Body of pancreas (tissue), 4 donors: Measurements from ENCODE around the gene ATAD3B.
"Not testable (repeated sequence)": the region's sequence is repeated elsewhere in the genome, so short reads cannot be mapped to it uniquely, and the experiment has no call there.

Experiments
- CTCF ChIP-seq, 7 experiments: fragments of 450-650 bp in 4 of 7; fragments of 200-600 bp in 3 of 7; sonication (generic) in 3 of 7; IDR thresholded peaks; one replicate each; pipeline ENCODE4 v1.5.1; 2016 to 2019; ENCODE audit warnings: antibody characterized with exemption in 7 of 7
- POLR2A ChIP-seq, 3 donors: fragments of 450-650 bp; IDR thresholded peaks; one replicate each; pipeline ENCODE4 v1.6.1; 2016; ENCODE audit warnings: antibody characterized with exemption in 3 of 3, mild to moderate bottlenecking in 2 of 3

GRCh38 chr1:1452365-1452739, 19.2 kb upstream of the ATAD3B start:
- not testable (repeated sequence) for TF ChIP-seq POLR2A, CTCF (IDR thresholded peaks at IDR 0.05)
